ENCODE measurements around the gene SLC2A3.
"Not testable (repeated sequence)": the region's sequence is repeated elsewhere in the genome, so short reads cannot be mapped to it uniquely, and the experiment has no call there.

Gene SLC2A3

GRCh38 chr12:7917392-7918267 is 18.4 kb downstream of the SLC2A3 start:
- no peak for TF ChIP-seq JUND (IDR thresholded peaks at IDR 0.05; ENCODE audit: low read depth)
- DNase-seq (ENCODE audit: low read depth in 1 of 2, low spot score in 1 of 2): no peak
- in situ Hi-C loops (cut with HindIII; ENCODE audit: low pct_unique_long_range_greater_than_20kb, low sequenced_read_pairs): no loop called here

GRCh38 chr12:7916936-7917335 is 19.1 kb downstream of the SLC2A3 start:
- no peak for DNase-seq (ENCODE audit: low read depth in 1 of 2, low spot score in 1 of 2)
- in situ Hi-C loops (cut with HindIII; ENCODE audit: low pct_unique_long_range_greater_than_20kb, low sequenced_read_pairs): no loop called here
- no peak for TF ChIP-seq JUND (IDR thresholded peaks at IDR 0.05; ENCODE audit: low read depth)

- no peak for DNase-seq (ENCODE audit: low read depth in 1 of 2, low spot score in 1 of 2)
- TF ChIP-seq JUND (IDR thresholded peaks at IDR 0.05; ENCODE audit: low read depth): no peak
- in situ Hi-C loops (cut with HindIII; ENCODE audit: low pct_unique_long_range_greater_than_20kb, low sequenced_read_pairs): no loop called here
Measured at GRCh38 chr12:7915661-7916403, 20.2 kb downstream of the SLC2A3 start.

- DNase-seq (ENCODE audit: low read depth in 1 of 2, low spot score in 1 of 2); in situ Hi-C loops (cut with HindIII; ENCODE audit: low pct_unique_long_range_greater_than_20kb, low sequenced_read_pairs): not testable (repeated sequence)
Measured at GRCh38 chr12:7910106-7910505, 25.9 kb downstream of the SLC2A3 start.

GRCh38 chr12:7907009-7907408 is 29.0 kb downstream of the SLC2A3 start:
- no peak for TF ChIP-seq JUND (IDR thresholded peaks at IDR 0.05; ENCODE audit: low read depth)
- peak in 1 of 2 experiments; percentile 4 for DNase-seq (ENCODE audit: low read depth in 1 of 2, low spot score in 1 of 2)
- in situ Hi-C loops (cut with HindIII; ENCODE audit: low pct_unique_long_range_greater_than_20kb, low sequenced_read_pairs): no loop called here

GRCh38 chr12:7906303-7906702 is 29.7 kb downstream of the SLC2A3 start:
- DNase-seq (ENCODE audit: low read depth in 1 of 2, low spot score in 1 of 2); in situ Hi-C loops (cut with HindIII; ENCODE audit: low pct_unique_long_range_greater_than_20kb, low sequenced_read_pairs): not testable (repeated sequence)

GRCh38 chr12:7905600-7906125 is 30.3 kb downstream of the SLC2A3 start:
- DNase-seq (ENCODE audit: low read depth in 1 of 2, low spot score in 1 of 2); in situ Hi-C loops (cut with HindIII; ENCODE audit: low pct_unique_long_range_greater_than_20kb, low sequenced_read_pairs): not testable (repeated sequence)

GRCh38 chr12:7905071-7905470 is 30.9 kb downstream of the SLC2A3 start:
- TF ChIP-seq JUND (IDR thresholded peaks at IDR 0.05; ENCODE audit: low read depth): no peak
- no peak for DNase-seq (ENCODE audit: low read depth in 1 of 2, low spot score in 1 of 2)
- in situ Hi-C loops (cut with HindIII; ENCODE audit: low pct_unique_long_range_greater_than_20kb, low sequenced_read_pairs): no loop called here

- in situ Hi-C loops (cut with HindIII; ENCODE audit: low pct_unique_long_range_greater_than_20kb, low sequenced_read_pairs): not testable (repeated sequence)
Measured at GRCh38 chr12:7902416-7902815, 33.6 kb downstream of the SLC2A3 start.

GRCh38 chr12:7899755-7900154 is 36.2 kb downstream of the SLC2A3 start:
- no peak for TF ChIP-seq JUND (IDR thresholded peaks at IDR 0.05; ENCODE audit: low read depth)
- DNase-seq (ENCODE audit: low read depth in 1 of 2, low spot score in 1 of 2): no peak
- in situ Hi-C loops (cut with HindIII; ENCODE audit: low pct_unique_long_range_greater_than_20kb, low sequenced_read_pairs): no loop called here

More at GRCh38 chr12:7902416-7902815, 33.6 kb downstream of the SLC2A3 start:
- DNase-seq (ENCODE audit: low read depth in 1 of 2, low spot score in 1 of 2): not testable (repeated sequence)

GRCh38 chr12:7896726-7897125 is 39.3 kb downstream of the SLC2A3 start:
- in situ Hi-C loops (cut with HindIII; ENCODE audit: low pct_unique_long_range_greater_than_20kb, low sequenced_read_pairs); DNase-seq (ENCODE audit: low read depth in 1 of 2, low spot score in 1 of 2): not testable (repeated sequence)

GRCh38 chr12:7892186-7892980 is 43.6 kb downstream of the SLC2A3 start:
- TF ChIP-seq JUND (IDR thresholded peaks at IDR 0.05; ENCODE audit: low read depth): no peak
- DNase-seq (ENCODE audit: low read depth in 1 of 2, low spot score in 1 of 2): no peak
- in situ Hi-C loops (cut with HindIII; ENCODE audit: low pct_unique_long_range_greater_than_20kb, low sequenced_read_pairs): no loop called here

Measured in T47D (cell line).